ENCODE data around the gene NPAS1. TPM values are rescaled to one million over a fixed set of nuclear protein-coding genes. Genes with fewer than 3 reads are reported as not detected.
A peak's percentile ranks its signal among the peaks of the same experiment; 100 is the strongest.

NPAS1 gene
- total RNA-seq, 3 donors from 2014 or later (not counting 1 experiment from before 2014, with no cell fraction given), result 0.64 to 0.65 TPM; not detected in 1

- WGBS (ENCODE audit: insufficient coverage), result 96% methylated on average over 18 of the region's 18 CpGs
- no peak for ATAC-seq
- H3K4me1 ChIP-seq (ENCODE audit: control insufficient read depth, insufficient read depth, low read length), result no peaks in the 10 kb centered on the region
- Mint-ChIP-seq H3K36me3 (no peaks in the 10 kb centered on the region), H3K4me1 (peaks cover 0 to 19% of the 10 kb centered on the region in 2 donors), H3K4me3 (no peak overlapping the region), H3K27me3 (ENCODE audit: low read depth in 2 of 2) (no peaks in the 10 kb centered on the region), H3K27ac (peak overlapping the region in 1 of 2 donors; percentile 54), H3K9me3 (no peaks in the 10 kb centered on the region)
- intact Hi-C loops (cut with micrococcal nuclease), result no loop called here
- TF ChIP-seq CTCF (IDR thresholded peaks at IDR 0.05), result no peak
- no peaks in the 10 kb centered on the region for H3K27me3 ChIP-seq (ENCODE audit: control insufficient read depth, insufficient read depth, low read length)
- no peaks in the 10 kb centered on the region for H3K9me3 ChIP-seq (ENCODE audit: control insufficient read depth, insufficient read depth, low read length)
- no peak overlapping the region for H3K4me3 ChIP-seq (ENCODE audit: low read length)
- H3K36me3 ChIP-seq (ENCODE audit: control insufficient read depth, insufficient read depth, low read length), result peaks cover 73% of the 10 kb centered on the region
- H3K27ac ChIP-seq (ENCODE audit: low read length), result no peak overlapping the region
- DNase-seq, result no peak
These were observed 49.3 kb downstream of the NPAS1 start for GRCh38 chr19:47068876-47069406.

GRCh38 chr19:47069795-47070194 lies 50.2 kb downstream of the NPAS1 start:
- no peaks in the 10 kb centered on the region for H3K27me3 ChIP-seq (ENCODE audit: control insufficient read depth, insufficient read depth, low read length)
- no peak for TF ChIP-seq CTCF (IDR thresholded peaks at IDR 0.05)
- Mint-ChIP-seq H3K9me3 (no peaks in the 10 kb centered on the region), H3K4me1 (peaks cover 0 to 19% of the 10 kb centered on the region in 2 donors), H3K36me3 (no peaks in the 10 kb centered on the region), H3K4me3 (no peak overlapping the region), H3K27ac (no peak overlapping the region), H3K27me3 (ENCODE audit: low read depth in 2 of 2) (no peaks in the 10 kb centered on the region)
- DNase-seq (no peak), ATAC-seq (no peak)
- H3K27ac ChIP-seq (ENCODE audit: low read length), result no peak overlapping the region
- no peak overlapping the region for H3K4me3 ChIP-seq (ENCODE audit: low read length)
- peaks cover 74% of the 10 kb centered on the region for H3K36me3 ChIP-seq (ENCODE audit: control insufficient read depth, insufficient read depth, low read length)
- intact Hi-C loops (cut with micrococcal nuclease), result no loop called here
- H3K9me3 ChIP-seq (ENCODE audit: control insufficient read depth, insufficient read depth, low read length), result no peaks in the 10 kb centered on the region
- 89% methylated on average over 15 of the region's 15 CpGs for WGBS (ENCODE audit: insufficient coverage)
- H3K4me1 ChIP-seq (ENCODE audit: control insufficient read depth, insufficient read depth, low read length), result peaks cover 4% of the 10 kb centered on the region

- 97% methylated on average over 18 of the region's 18 CpGs for WGBS (ENCODE audit: insufficient coverage)
- peaks cover 10% of the 10 kb centered on the region for H3K4me1 ChIP-seq (ENCODE audit: control insufficient read depth, insufficient read depth, low read length)
- Mint-ChIP-seq H3K4me3 (no peak overlapping the region), H3K9me3 (no peaks in the 10 kb centered on the region), H3K4me1 (peaks cover 7 to 26% of the 10 kb centered on the region in 2 donors), H3K27ac (peak overlapping the region in 1 of 2 donors; percentile 64), H3K27me3 (ENCODE audit: low read depth in 2 of 2) (no peaks in the 10 kb centered on the region), H3K36me3 (no peaks in the 10 kb centered on the region)
- intact Hi-C loops (cut with micrococcal nuclease), result no loop called here
- TF ChIP-seq CTCF (IDR thresholded peaks at IDR 0.05), result no peak
- ATAC-seq, result no peak
- no peaks in the 10 kb centered on the region for H3K9me3 ChIP-seq (ENCODE audit: control insufficient read depth, insufficient read depth, low read length)
- H3K27me3 ChIP-seq (ENCODE audit: control insufficient read depth, insufficient read depth, low read length), result no peaks in the 10 kb centered on the region
- DNase-seq, result no peak
- no peak overlapping the region for H3K27ac ChIP-seq (ENCODE audit: low read length)
- peaks cover 73% of the 10 kb centered on the region for H3K36me3 ChIP-seq (ENCODE audit: control insufficient read depth, insufficient read depth, low read length)
- H3K4me3 ChIP-seq (ENCODE audit: low read length), result no peak overlapping the region
These were observed 51.1 kb downstream of the NPAS1 start for GRCh38 chr19:47070756-47071155.

GRCh38 chr19:47071731-47072130 lies 52.1 kb downstream of the NPAS1 start:
- no peaks in the 10 kb centered on the region for H3K36me3 Mint-ChIP-seq
- H3K36me3 ChIP-seq (ENCODE audit: control insufficient read depth, insufficient read depth, low read length), result peaks cover 76% of the 10 kb centered on the region
- H3K4me3 Mint-ChIP-seq, result no peak overlapping the region
- intact Hi-C loops (cut with micrococcal nuclease), result no loop called here
- WGBS (ENCODE audit: insufficient coverage), result 99% methylated on average over 12 of the region's 12 CpGs
- no peaks in the 10 kb centered on the region for H3K9me3 Mint-ChIP-seq
- no peak overlapping the region for H3K27ac Mint-ChIP-seq
- no peak overlapping the region for H3K4me3 ChIP-seq (ENCODE audit: low read length)
- no peaks in the 10 kb centered on the region for H3K27me3 ChIP-seq (ENCODE audit: control insufficient read depth, insufficient read depth, low read length)
- peaks cover 10% of the 10 kb centered on the region for H3K4me1 ChIP-seq (ENCODE audit: control insufficient read depth, insufficient read depth, low read length)
- no peaks in the 10 kb centered on the region for H3K27me3 Mint-ChIP-seq (ENCODE audit: low read depth in 2 of 2)
- peaks cover 12 to 26% of the 10 kb centered on the region in 2 donors for H3K4me1 Mint-ChIP-seq
- DNase-seq (no peak), ATAC-seq (no peak)
- no peak for TF ChIP-seq CTCF (IDR thresholded peaks at IDR 0.05)
- no peaks in the 10 kb centered on the region for H3K9me3 ChIP-seq (ENCODE audit: control insufficient read depth, insufficient read depth, low read length)
- no peak overlapping the region for H3K27ac ChIP-seq (ENCODE audit: low read length)
